Cortex of kidney (tissue), 1 donor: ENCODE data around the gene TEX2.
"Not testable (repeated sequence)": the region's sequence is repeated elsewhere in the genome, so short reads cannot be mapped to it uniquely, and the experiment has no call there.

ENCODE experiments used
- DNase-seq: peaks from one replicate; lab custom pipeline; 2025; lab: John Stamatoyannopoulos, UW

The TEX2 gene

GRCh38 chr17:64264891-64265290, 1.8 kb upstream of the TEX2 start:
- DNase-seq: no peak

- no peak for DNase-seq
Measured at GRCh38 chr17:64262198-64262999, 661 bp downstream of the TEX2 start.

- no peak for DNase-seq
Measured at GRCh38 chr17:64261417-64262145, 1.5 kb downstream of the TEX2 start.

GRCh38 chr17:64260886-64261285, 2.2 kb downstream of the TEX2 start:
- DNase-seq: no peak

- DNase-seq: no peak
Measured at GRCh38 chr17:64259922-64260321, 3.1 kb downstream of the TEX2 start.

- no peak for DNase-seq
Measured at GRCh38 chr17:64259426-64259825, 3.6 kb downstream of the TEX2 start.

GRCh38 chr17:64256913-64257807, 5.9 kb downstream of the TEX2 start:
- no peak for DNase-seq

- no peak for DNase-seq
Measured at GRCh38 chr17:64255764-64256163, 7.3 kb downstream of the TEX2 start.

GRCh38 chr17:64254755-64255154, 8.3 kb downstream of the TEX2 start:
- no peak for DNase-seq

GRCh38 chr17:64253470-64253869, 9.6 kb downstream of the TEX2 start:
- DNase-seq: no peak

- no peak for DNase-seq
Measured at GRCh38 chr17:64252831-64253230, 10.2 kb downstream of the TEX2 start.

GRCh38 chr17:64250233-64250835, 12.7 kb downstream of the TEX2 start:
- DNase-seq: no peak

GRCh38 chr17:64247836-64248235, 15.2 kb downstream of the TEX2 start:
- no peak for DNase-seq

- no peak for DNase-seq
Measured at GRCh38 chr17:64245218-64246145, 17.6 kb downstream of the TEX2 start.

- DNase-seq: no peak
Measured at GRCh38 chr17:64244165-64244564, 18.9 kb downstream of the TEX2 start.

- DNase-seq: no peak
Measured at GRCh38 chr17:64243340-64243739, 19.7 kb downstream of the TEX2 start.

- no peak for DNase-seq
Measured at GRCh38 chr17:64242633-64243032, 20.4 kb downstream of the TEX2 start.

- DNase-seq: no peak
Measured at GRCh38 chr17:64240741-64241347, 22.2 kb downstream of the TEX2 start.

- no peak for DNase-seq
Measured at GRCh38 chr17:64240261-64240740, 22.8 kb downstream of the TEX2 start.

GRCh38 chr17:64238449-64238848, 24.6 kb downstream of the TEX2 start:
- not testable (repeated sequence) for DNase-seq
